Erythroblast (primary cell): ENCODE results near the gene BRF1.

Experiments
- GATA1 ChIP-seq: IDR thresholded peaks from 2 replicates; pipeline ENCODE4 v1.6.1; 2011; ENCODE audit warnings: low read depth, mild to moderate bottlenecking, control low read depth, low read length, moderate library complexity
- POLR2A ChIP-seq: IDR thresholded peaks from 2 replicates; pipeline ENCODE4 v1.6.1; 2011; ENCODE audit warnings: mild to moderate bottlenecking, low read length

GRCh38 chr14:105169776-105170655, 130.8 kb downstream of the BRF1 start:
- TF ChIP-seq POLR2A (no peak), GATA1 (no peak)
